Ammon's horn (tissue), 1 donor: ENCODE results near the gene PEAK1.
"Not testable (repeated sequence)": the region's sequence is repeated elsewhere in the genome, so short reads cannot be mapped to it uniquely, and the experiment has no call there.

Experiments used
- DNase-seq: peaks from one replicate; pipeline ENCODE4 v3.0.0-alpha.2; 2016; ENCODE audit warnings: low spot score

PEAK1 gene

GRCh38 chr15:77305953-77306352 is 114.0 kb downstream of the PEAK1 start:
- no peak for DNase-seq

DNA sequence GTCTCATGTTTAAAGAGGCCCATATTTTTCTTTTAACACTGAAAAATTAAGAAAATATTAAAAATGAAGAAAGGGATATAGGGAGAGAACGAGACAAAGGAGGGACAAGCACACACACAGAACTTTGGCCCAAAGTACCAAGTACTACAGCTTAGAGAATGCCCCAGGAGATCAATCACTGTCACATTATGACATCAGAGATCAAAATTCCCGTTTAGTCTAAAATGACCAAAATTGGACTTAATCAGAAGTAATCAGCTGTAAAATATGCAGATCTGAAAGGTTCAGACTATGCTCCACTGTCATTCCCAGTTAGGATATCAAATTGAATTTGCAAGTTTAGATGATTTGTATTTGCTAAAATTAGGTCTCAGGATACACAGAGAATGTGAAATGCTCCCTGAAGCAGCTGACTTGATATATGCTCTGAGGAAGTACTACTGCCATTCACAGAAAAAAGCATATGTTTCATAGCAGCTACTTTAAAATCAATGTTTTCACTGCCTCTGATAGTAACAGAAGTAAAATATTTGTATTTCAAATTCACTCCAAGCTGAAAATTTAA is 123.0 kb downstream of the PEAK1 start:
- no peak for DNase-seq

DNA sequence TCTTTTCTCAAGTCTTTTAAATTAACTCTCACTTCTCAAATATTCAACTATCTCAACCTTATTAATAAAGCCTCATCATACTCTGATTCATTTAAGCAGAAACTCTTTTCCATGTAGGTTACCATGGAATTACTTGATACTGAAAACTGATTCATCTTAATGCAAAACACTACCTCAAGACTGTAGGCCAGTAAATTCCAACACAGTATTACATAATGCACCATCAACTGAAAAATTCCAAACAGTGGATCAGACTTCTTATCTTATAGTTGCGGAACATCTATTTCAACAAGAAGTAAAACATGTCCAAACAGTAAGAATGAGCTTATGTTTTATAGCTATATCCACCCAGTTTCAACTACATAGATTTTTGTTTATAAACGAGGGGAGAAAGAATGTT is 124.5 kb downstream of the PEAK1 start:
- no peak for DNase-seq

GRCh38 chr15:77292969-77293558 is 126.8 kb downstream of the PEAK1 start:
- no peak for DNase-seq

GRCh38 chr15:77291107-77291506 is 128.8 kb downstream of the PEAK1 start:
- no peak for DNase-seq

- no peak for DNase-seq
These were observed 132.5 kb downstream of the PEAK1 start for GRCh38 chr15:77287385-77287784.

DNA sequence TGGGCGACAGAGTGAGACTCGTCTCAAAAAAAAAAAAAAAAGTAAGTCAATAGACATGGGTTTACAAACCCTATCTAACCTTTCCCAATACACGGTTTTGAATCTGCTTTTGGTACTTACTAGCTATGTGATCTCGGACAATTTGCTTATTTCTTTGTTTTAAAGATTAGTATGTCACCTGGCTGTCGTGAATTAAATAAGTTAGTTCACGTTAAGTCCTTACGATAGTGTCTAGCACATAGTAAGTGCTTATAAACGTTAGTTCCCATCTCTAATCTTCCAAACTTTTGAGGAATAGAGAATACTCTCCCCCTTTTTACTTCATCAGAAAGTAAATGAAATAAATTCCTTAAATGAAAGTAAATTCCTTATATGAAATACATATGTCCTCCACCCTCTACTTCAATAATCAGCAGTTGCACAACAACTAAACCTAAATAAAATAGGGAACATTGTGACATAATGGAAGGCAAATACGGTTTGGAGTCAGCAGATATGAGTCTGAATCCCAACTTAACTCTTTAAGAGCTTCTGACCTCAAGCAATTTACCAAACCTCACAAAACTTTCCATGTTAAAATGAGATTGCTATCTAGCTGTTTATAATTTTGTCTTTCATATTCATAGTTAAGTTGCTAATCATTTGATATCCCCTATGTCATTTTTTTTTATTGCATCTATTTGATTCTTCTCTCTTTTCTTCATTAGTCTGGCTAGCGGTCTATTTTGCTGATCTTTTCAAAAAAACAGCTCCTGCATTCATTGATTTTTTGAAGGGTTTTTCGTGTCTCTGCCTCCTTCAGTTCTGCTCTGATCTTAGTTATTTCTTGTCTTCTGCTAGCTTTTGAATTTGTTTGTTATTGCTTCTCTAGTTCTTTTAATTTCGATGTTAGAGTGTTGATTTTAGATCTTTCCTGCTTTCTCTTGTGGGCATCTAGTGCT is 134.6 kb downstream of the PEAK1 start:
- DNase-seq = no peak

GRCh38 chr15:77282333-77282732 is 137.6 kb downstream of the PEAK1 start:
- DNase-seq = peak; percentile 5

DNA sequence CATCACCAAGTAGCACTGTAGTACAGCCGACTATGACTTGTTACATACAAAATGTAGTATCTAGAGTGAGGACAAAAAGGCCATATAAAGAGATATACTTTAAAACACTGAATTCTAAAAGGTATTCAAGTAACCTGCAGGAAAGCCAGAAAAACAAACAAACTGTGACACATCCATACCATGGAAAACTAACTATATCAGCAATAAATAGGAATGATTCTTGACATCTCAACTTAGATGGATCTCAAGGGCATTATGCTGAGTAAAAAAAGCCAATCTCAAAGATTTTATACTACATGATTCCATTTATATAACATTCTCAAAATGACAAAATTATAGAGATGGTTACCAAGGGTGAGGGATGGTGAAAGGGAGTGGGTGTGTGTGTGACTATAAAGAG is 143.0 kb downstream of the PEAK1 start:
- DNase-seq = no peak

DNA sequence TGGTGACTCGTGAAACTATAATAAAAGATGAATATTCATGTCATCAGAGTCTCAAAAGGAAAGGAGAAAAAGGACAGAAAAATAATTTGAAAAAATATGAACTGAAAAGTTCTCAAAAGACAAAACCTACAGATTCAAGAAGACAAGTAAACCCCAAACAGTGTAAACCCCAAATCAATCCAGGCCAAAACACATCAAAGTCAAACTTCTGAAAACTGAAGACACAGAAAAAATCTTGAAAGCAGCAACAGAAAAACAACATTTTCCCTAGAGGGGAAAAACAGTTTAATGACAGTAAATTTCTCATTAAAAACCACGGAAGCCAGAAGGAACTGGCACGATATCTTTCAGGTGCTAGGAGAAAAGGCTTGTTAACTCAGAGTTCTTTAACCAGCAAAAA is 143.8 kb downstream of the PEAK1 start:
- no peak for DNase-seq

DNA sequence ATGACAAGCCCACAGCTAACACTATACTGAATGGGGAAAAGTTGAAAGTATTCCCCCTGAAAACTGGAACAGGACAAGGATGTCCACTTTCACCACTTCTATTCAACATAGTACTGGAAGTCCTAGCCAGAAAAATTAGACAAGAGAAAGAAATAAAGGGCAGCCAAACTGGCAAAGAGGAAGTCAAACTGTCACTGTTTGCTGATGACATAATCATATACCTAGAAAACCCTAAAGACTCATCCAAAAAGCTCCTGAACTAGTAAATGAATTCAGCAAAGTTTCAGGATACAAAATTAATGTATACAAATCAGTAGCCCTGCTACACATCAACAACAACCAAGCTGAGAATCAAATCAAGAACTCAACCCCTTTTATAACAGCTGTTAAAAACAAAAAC is 146.8 kb downstream of the PEAK1 start:
- not testable (repeated sequence) for DNase-seq

GRCh38 chr15:77266708-77267386 is 153.1 kb downstream of the PEAK1 start:
- no peak for DNase-seq

- DNase-seq = no peak
These were observed 164.5 kb downstream of the PEAK1 start for GRCh38 chr15:77255385-77255784.

GRCh38 chr15:77251662-77252061 is 168.2 kb downstream of the PEAK1 start:
- no peak for DNase-seq

GRCh38 chr15:77247116-77247515 is 172.8 kb downstream of the PEAK1 start:
- DNase-seq = no peak

DNA sequence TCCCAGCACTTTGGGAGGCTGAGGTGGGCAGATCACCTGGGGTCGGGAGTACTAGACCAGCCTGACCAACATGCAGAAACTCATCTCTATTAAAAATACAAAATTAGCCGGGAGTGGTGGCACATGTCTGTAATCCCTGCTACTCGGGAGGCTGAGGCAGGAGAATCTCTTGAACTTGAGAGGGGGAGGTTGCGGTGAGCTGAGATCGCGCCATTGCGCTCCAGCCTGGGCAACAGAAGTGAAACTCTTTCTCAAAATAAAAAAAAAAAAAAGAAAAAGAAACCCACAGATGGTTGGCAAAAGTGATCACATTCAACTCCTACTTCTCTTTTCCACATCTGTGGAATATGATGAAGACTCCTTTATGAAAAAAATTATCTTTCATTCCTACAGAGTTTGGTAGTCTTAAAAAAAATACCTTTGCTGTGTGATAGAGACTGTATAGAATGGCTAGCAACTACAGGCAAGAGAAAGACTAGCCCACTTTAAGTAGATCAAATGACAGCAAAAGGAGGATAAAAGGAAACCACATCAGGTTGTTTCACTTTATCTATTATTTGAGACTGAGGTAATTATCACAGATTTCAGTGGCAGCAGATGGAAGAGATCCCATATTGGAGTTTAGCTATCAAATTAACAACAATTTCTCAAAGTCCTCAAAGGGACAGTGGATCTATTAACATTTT is 176.0 kb downstream of the PEAK1 start:
- no peak for DNase-seq

GRCh38 chr15:77243135-77243534 is 176.8 kb downstream of the PEAK1 start:
- DNase-seq = no peak

DNA sequence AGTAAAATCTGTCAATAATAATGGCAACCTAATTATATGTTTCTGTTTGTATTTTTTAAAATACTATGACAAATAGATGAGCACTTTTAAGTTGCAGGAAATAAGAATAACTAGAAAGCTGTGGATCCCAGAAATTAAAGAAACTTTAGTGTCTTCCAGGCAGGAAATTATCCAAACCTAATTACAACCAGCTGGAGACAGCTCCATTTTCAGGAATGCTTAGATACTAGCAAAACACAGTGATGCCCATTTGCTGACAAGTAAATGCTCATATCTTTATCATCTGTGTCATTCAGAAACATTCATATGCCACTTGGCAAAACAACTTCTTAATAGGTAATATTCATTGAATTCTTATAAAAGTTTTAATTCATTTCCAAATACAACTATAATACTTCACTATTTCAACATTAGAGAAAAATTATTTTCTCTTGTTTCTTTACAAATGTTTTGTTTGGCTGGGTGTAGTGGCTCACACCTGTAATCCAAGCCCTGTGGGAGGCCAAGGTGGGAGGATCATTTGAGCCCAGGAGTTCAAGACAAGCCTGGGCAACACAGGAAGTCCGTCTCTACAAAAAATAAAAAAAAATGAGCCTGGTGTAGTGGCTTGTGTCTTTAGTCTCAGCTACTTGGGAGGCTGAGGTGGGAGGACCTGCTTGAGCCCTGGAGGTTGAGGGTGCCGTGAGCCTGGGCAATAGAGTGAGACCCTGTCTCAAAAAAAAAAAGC is 179.9 kb downstream of the PEAK1 start:
- no peak for DNase-seq

DNA sequence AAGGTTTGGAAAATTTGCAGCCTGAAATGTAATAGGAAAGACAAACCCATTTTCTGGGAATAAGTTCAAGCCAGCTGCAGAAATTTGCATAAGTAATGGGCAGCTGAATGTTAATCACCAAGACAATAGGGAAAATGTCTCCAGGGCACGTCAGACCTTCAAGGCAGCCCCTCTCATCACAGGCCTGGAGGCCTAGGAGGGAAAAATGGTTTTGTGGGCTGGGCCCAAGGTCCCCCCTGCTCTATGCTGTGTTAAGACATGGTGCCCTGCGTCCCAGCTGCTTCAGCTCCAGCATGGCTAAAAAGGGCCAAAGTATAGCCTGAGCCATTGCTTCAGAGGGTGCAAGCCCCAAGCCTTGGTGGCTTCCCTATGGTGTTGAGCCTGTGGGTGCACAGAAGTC is 184.3 kb downstream of the PEAK1 start:
- no peak for DNase-seq

GRCh38 chr15:77228828-77229227 is 191.1 kb downstream of the PEAK1 start:
- no peak for DNase-seq

DNA sequence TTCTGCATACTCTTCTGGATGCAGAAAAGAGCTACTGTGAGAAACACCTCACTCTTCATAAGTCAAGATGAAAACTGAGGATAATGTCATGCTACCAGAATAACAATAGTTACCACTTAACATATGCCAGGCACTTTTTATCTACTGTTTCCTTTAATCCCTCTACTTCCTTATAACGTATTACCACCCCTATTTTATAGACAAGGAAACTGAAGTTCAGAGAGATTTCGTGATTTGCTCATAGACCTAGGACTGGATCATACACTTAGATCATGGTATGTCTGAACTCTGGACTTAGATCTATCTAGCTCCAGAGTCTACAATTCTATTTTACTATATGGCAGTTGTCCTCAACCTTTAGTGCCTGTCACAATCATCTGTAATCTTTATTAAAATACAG is 193.3 kb downstream of the PEAK1 start:
- no peak for DNase-seq
